ENCODE measurements around the gene ADORA1.

GRCh38 chr1:203077956-203078355 is 49.6 kb upstream of the ADORA1 start:
- TF ChIP-seq CTCF (IDR thresholded peaks at IDR 0.05) = no peak
- TF ChIP-seq POLR2A (IDR thresholded peaks at IDR 0.05) = no peak

Data from Peyer's patch (tissue), 4 donors.